LNCAP (cell line): ENCODE data around the gene LIPC.

Experiments
- CTCF ChIP-seq: fragments of 450-650 bp; IDR thresholded peaks from 2 replicates; pipeline ENCODE4 v1.5.1; 2017; ENCODE audit warnings: mild to moderate bottlenecking

LIPC gene

GRCh38 chr15:58431221-58432149, at the start of gene LIPC:
LIPC (plus strand) TSS chr15:58431991; CDS start chr15:58432033, 42 bp downstream.
- TF ChIP-seq CTCF, result no peak

GRCh38 chr15:58383876-58384275, 47.9 kb upstream of the LIPC start:
- no peak for TF ChIP-seq CTCF

GRCh38 chr15:58384667-58385066, 47.1 kb upstream of the LIPC start:
- TF ChIP-seq CTCF, result no peak

GRCh38 chr15:58386081-58386480, 45.7 kb upstream of the LIPC start:
- TF ChIP-seq CTCF, result no peak

- TF ChIP-seq CTCF, result no peak
Observed at GRCh38 chr15:58386641-58387040, 45.1 kb upstream of the LIPC start.

- no peak for TF ChIP-seq CTCF
Observed at GRCh38 chr15:58387130-58387529, 44.7 kb upstream of the LIPC start.

- no peak for TF ChIP-seq CTCF
Observed at GRCh38 chr15:58388211-58388610, 43.6 kb upstream of the LIPC start.
